IMR-90 (cell line): ENCODE measurements around the gene MIPEP. TPM values are rescaled to one million over a fixed set of nuclear protein-coding genes. Genes with fewer than 3 reads are reported as not detected.

Experiments used
- ATAC-seq: fragments of 200-7000 bp; cut with Tn5 transposase; 2 replicates; pipeline ENCODE4 v1.9.1; 2020; ENCODE audit warnings: low read depth, mild to moderate bottlenecking, moderate library complexity
- BruUV-seq: library from RNA; stranded (reverse); fragments of 400-500 nt; replicated peaks from 2 replicates; lab custom pipeline; 2021; lab: Mats Ljungman, UMichigan
- CTCF ChIA-PET: fragments of 300-600 bp; formaldehyde crosslinking; extraction: SDS; loops from one replicate; lab custom pipeline; 2021; ENCODE audit warnings: antibody characterized with exemption; lab: Yijun Ruan, JAX
- POLR2A ChIA-PET: fragments of 300-600 bp; sonication (Branson Sonifier 250); formaldehyde crosslinking; loops from one replicate; lab custom pipeline; 2022; ENCODE audit warnings: antibody characterized with exemption; ENCODE audit not compliant: unreplicated experiment; lab: Charles Lee
- DNase-seq: peaks from one replicate; pipeline ENCODE4 v3.0.0; 2013
- H2AFZ ChIP-seq: replicated peaks from 2 replicates; pipeline ENCODE3; 2013; ENCODE audit warnings: low read length, mild to moderate bottlenecking; ENCODE audit not compliant: poor library complexity
- H2AK5ac ChIP-seq: 2 replicates; pipeline ENCODE4 v1.6.1; 2013; ENCODE audit warnings: low read depth, low read length, inconsistent platforms
- H2AK9ac ChIP-seq: replicated peaks from 2 replicates; pipeline ENCODE3; 2013; ENCODE audit warnings: mild to moderate bottlenecking, low read depth, low read length, moderate library complexity; ENCODE audit not compliant: poor library complexity
- H2BK120ac ChIP-seq: 2 replicates; pipeline ENCODE4 v1.6.1; 2013; ENCODE audit warnings: low read depth, low read length, inconsistent platforms
- H2BK15ac ChIP-seq: 3 replicates; pipeline ENCODE4 v1.6.1; 2013; ENCODE audit warnings: low read depth, low read length, inconsistent platforms
- H2BK20ac ChIP-seq: 2 replicates; pipeline ENCODE4 v1.6.1; 2013; ENCODE audit warnings: low read depth, mild to moderate bottlenecking, inconsistent platforms, low read length, moderate library complexity
- H2BK5ac ChIP-seq: 2 replicates; pipeline ENCODE4 v1.6.1; 2013; ENCODE audit warnings: mild to moderate bottlenecking, low read depth, low read length, inconsistent platforms; ENCODE audit not compliant: poor library complexity, severe bottlenecking
- H3K14ac ChIP-seq: replicated peaks from 2 replicates; pipeline ENCODE4 v1.6.1; 2013; ENCODE audit warnings: low read depth, low read length, inconsistent platforms
- H3K18ac ChIP-seq: 2 replicates; pipeline ENCODE4 v1.6.1; 2013; ENCODE audit warnings: low read depth, low read length, control low read depth
- H3K23ac ChIP-seq: 2 replicates; pipeline ENCODE4 v1.6.1; 2013; ENCODE audit warnings: low read depth, low read length, inconsistent platforms
- H3K27ac ChIP-seq: 2 replicates; pipeline ENCODE4 v1.5.1; 2013; ENCODE audit warnings: mild to moderate bottlenecking, control low read depth, low read length; ENCODE audit not compliant: insufficient read depth
- H3K27me3 ChIP-seq: 2 replicates; pipeline ENCODE4 v1.6.1; 2013; ENCODE audit warnings: low read length; ENCODE audit not compliant: control insufficient read depth, insufficient read depth
- H3K36me3 ChIP-seq: 2 replicates; pipeline ENCODE4 v1.6.1; 2013; ENCODE audit warnings: low read length, mixed read lengths; ENCODE audit not compliant: control insufficient read depth, insufficient read depth
- H3K4ac ChIP-seq: 2 replicates; pipeline ENCODE4 v1.6.1; 2013; ENCODE audit warnings: low read depth, low read length, inconsistent platforms
- H3K4me1 ChIP-seq: 2 replicates; pipeline ENCODE4 v1.6.1; 2013; ENCODE audit warnings: low read length, mixed read lengths; ENCODE audit not compliant: control insufficient read depth, insufficient read depth
- H3K4me2 ChIP-seq: 2 replicates; pipeline ENCODE4 v1.6.1; 2013; ENCODE audit warnings: low read depth, mild to moderate bottlenecking, control low read depth, low read length, moderate library complexity
- H3K4me3 ChIP-seq: 2 replicates; pipeline ENCODE4 v1.5.1; 2013; ENCODE audit warnings: low read depth, mild to moderate bottlenecking, control low read depth, low read length, moderate library complexity; ENCODE audit not compliant: insufficient read depth
- H3K56ac ChIP-seq: 2 replicates; pipeline ENCODE4 v1.6.1; 2013; ENCODE audit warnings: low read length, inconsistent platforms; ENCODE audit not compliant: insufficient read depth; ENCODE audit errors: extremely low read depth
- H3K79me1 ChIP-seq, 2 experiments: 2 replicates each; pipeline ENCODE4 v1.6.1; 2013; ENCODE audit warnings: low read length in 2 of 2, inconsistent platforms in 1 of 2, low read depth in 1 of 2
- H3K9ac ChIP-seq: 2 replicates; pipeline ENCODE4 v1.6.1; 2013; ENCODE audit warnings: low read depth, low read length, control low read depth
- H3K9me1 ChIP-seq: 2 replicates; pipeline ENCODE4 v1.6.1; 2013; ENCODE audit warnings: low read length, inconsistent platforms; ENCODE audit not compliant: insufficient read depth
- H3K9me3 ChIP-seq: 2 replicates; pipeline ENCODE4 v1.6.1; 2013; ENCODE audit warnings: low read length; ENCODE audit not compliant: control insufficient read depth, insufficient read depth
- H4K20me1 ChIP-seq: 2 replicates; pipeline ENCODE4 v1.6.1; 2013; ENCODE audit warnings: low read length, inconsistent platforms; ENCODE audit not compliant: insufficient read depth
- H4K5ac ChIP-seq: 2 replicates; pipeline ENCODE4 v1.6.1; 2013; ENCODE audit warnings: mild to moderate bottlenecking, low read depth, low read length, control low read depth
- H4K8ac ChIP-seq, 2 experiments: 2 replicates each; pipeline ENCODE4 v1.6.1; 2013; ENCODE audit warnings: low read depth in 2 of 2, low read length in 2 of 2, control low read depth in 1 of 2, inconsistent platforms in 1 of 2
- H4K91ac ChIP-seq: 2 replicates; pipeline ENCODE4 v1.6.1; 2013; ENCODE audit warnings: low read depth, low read length, inconsistent platforms; ENCODE audit not compliant: insufficient read depth
- BHLHE40 ChIP-seq: fragments of 150-350 bp; IDR thresholded peaks from 2 replicates; pipeline ENCODE4 v1.6.1; 2016; ENCODE audit warnings: mild to moderate bottlenecking, low read depth, low read length
- CEBPB ChIP-seq: IDR thresholded peaks from 2 replicates; pipeline ENCODE4 v1.6.1; 2012; ENCODE audit warnings: low read depth, low read length, improper control_type of control experiment
- CHD1 ChIP-seq: IDR thresholded peaks from 2 replicates; pipeline ENCODE4 v1.6.1; 2012; ENCODE audit warnings: low read depth, low read length, improper control_type of control experiment
- FOS ChIP-seq: fragments of 150-350 bp; IDR thresholded peaks from 2 replicates; pipeline ENCODE4 v1.6.1; 2016; ENCODE audit warnings: low read depth, low read length
- MAFK ChIP-seq: IDR thresholded peaks from 2 replicates; pipeline ENCODE4 v1.6.1; 2012; ENCODE audit warnings: low read depth, low read length, improper control_type of control experiment
- MAZ ChIP-seq: IDR thresholded peaks from 2 replicates; pipeline ENCODE4 v1.6.1; 2012; ENCODE audit warnings: low read depth, mild to moderate bottlenecking, low read length, improper control_type of control experiment, moderate library complexity, borderline replicate concordance
- MXI1 ChIP-seq: IDR thresholded peaks from 2 replicates; pipeline ENCODE4 v1.6.1; 2012; ENCODE audit warnings: low read depth, mild to moderate bottlenecking, low read length, moderate library complexity, borderline replicate concordance
- NFE2L2 ChIP-seq: fragments of 150-350 bp; IDR thresholded peaks from 2 replicates; pipeline ENCODE4 v1.6.1; 2016; ENCODE audit warnings: low read depth, mild to moderate bottlenecking, low read length
- POLR2A ChIP-seq: IDR thresholded peaks from 2 replicates; pipeline ENCODE4 v1.6.1; 2012; ENCODE audit warnings: mild to moderate bottlenecking, low read depth, low read length
- RAD21 ChIP-seq: IDR thresholded peaks from 2 replicates; pipeline ENCODE4 v1.6.1; 2012; ENCODE audit warnings: low read length, improper control_type of control experiment
- RCOR1 ChIP-seq: IDR thresholded peaks from 2 replicates; pipeline ENCODE4 v1.6.1; 2012; ENCODE audit warnings: mild to moderate bottlenecking, low read length, improper control_type of control experiment; ENCODE audit not compliant: insufficient replicate concordance
- RFX5 ChIP-seq: IDR thresholded peaks from 2 replicates; pipeline ENCODE4 v1.8.0; 2012; ENCODE audit warnings: low read depth, mild to moderate bottlenecking, low read length, moderate library complexity
- SMC3 ChIP-seq: fragments of 150-350 bp; IDR thresholded peaks from 2 replicates; pipeline ENCODE4 v1.6.1; 2016; ENCODE audit warnings: low read depth, mild to moderate bottlenecking, antibody characterized with exemption, low read length, moderate library complexity
- WGBS, 2 experiments: methylation state at CpG; one replicate each; pipeline versions ENCODE4 v1.1.5 to v1.1.7; 2013; ENCODE audit warnings: missing lambda C conversion rate in 2 of 2; ENCODE audit not compliant: insufficient read length in 1 of 2; ENCODE audit errors: extremely low coverage in 2 of 2; 5-methylcytosine and 5-hydroxymethylcytosine counted together
- dilution Hi-C: fragments of 300-500 bp; cut with HindIII; formaldehyde crosslinking; loops from one replicate; pipeline ENCODE4 v1.14.3; 2018; ENCODE audit warnings: low sequenced_read_pairs; ENCODE audit not compliant: unreplicated experiment
- in situ Hi-C: fragments of 300-500 bp; cut with MboI; formaldehyde crosslinking; loops from 3 replicates; pipeline ENCODE4 v1.14.3; 2019; ENCODE audit warnings: low sequenced_read_pairs, inconsistent platforms, mixed read lengths
- intact Hi-C: fragments of 100-400 bp; cut with micrococcal nuclease; formaldehyde crosslinking; loops from 2 replicates; pipeline ENCODE4 v1.10.0; 2022
- polyA plus RNA-seq, 3 experiments: library from polyadenylated mRNA; depleted of rRNA; stranded (reverse); fragments of >200 nt; gene quantifications; 2 replicates each; pipeline ENCODE4 v1.2.3, GENCODE V29; 2012; ENCODE audit warnings: low replicate concordance in 1 of 3
- total RNA-seq: library from RNA; depleted of rRNA; stranded (reverse); fragments of >200 nt; gene quantifications from 2 replicates; pipeline ENCODE4 v1.2.3, GENCODE V29; 2012
- TF ChIP-seq, protein P1 (sequence below): fragments of 150-350 bp; IDR thresholded peaks from 2 replicates; pipeline ENCODE4 v1.6.1; 2016; ENCODE audit warnings: low read depth, mild to moderate bottlenecking, low read length, moderate library complexity, borderline replicate concordance
- TF ChIP-seq, protein P2 (sequence below): fragments of 150-350 bp; IDR thresholded peaks from 2 replicates; pipeline ENCODE4 v1.6.1; 2017; ENCODE audit warnings: mild to moderate bottlenecking, antibody characterized with exemption, low read length, low read depth
- TF ChIP-seq, protein P3 (sequence below): conservative IDR thresholded peaks from 2 replicates; pipeline ENCODE4 v1.5.1; 2012; ENCODE audit warnings: mild to moderate bottlenecking, low read depth, low read length, improper control_type of control experiment

The MIPEP gene
- total and polyA plus RNA-seq, 2 of the 4 experiments (the other 2 are of a cell fraction), result 15.0 to 21.5 TPM

DNA sequence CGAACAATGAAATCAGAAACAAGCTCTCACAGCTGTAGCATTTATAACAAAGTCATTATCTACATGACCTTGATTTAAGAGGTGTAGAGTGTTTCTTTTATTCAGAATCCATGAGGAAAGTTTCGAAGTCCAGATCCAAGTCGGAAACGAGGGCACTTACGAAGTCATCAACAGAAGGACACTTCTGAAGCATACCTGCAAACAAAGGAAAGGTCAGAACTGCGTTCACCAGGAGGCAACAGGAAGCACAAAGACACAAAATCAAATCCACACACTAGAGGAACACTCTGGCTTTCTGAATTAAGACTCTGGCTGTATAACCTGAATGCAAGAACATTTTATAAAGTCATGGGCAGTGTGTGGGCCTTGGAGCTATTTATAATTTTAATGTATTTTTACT is 158.9 kb downstream of the MIPEP start:
- Histone ChIP-seq H3K4me3 (no peak overlapping the region), H2AK9ac (no peak overlapping the region), H2BK20ac (no peak overlapping the region), H3K4ac (no peak overlapping the region), H4K5ac (no peak overlapping the region), H2BK120ac (no peak overlapping the region), H3K27me3 (no peaks in the 10 kb centered on the region), H3K9me3 (no peaks in the 10 kb centered on the region), H3K18ac (no peak overlapping the region), H3K36me3 (peaks cover 6% of the 10 kb centered on the region; the same call in 1 of the 2 replicates), H2AK5ac (0 out of 2 replicates have a peak overlapping the region, but pooled peaks have one; percentile 23), H3K56ac (no peak overlapping the region), H3K27ac (no peak overlapping the region), H4K91ac (no peak overlapping the region), H3K23ac (no peak overlapping the region), H3K79me1 (no peaks in the 10 kb centered on the region), H4K8ac (no peak overlapping the region; a peak in 1 of 4 replicates), H3K9ac (no peak overlapping the region), H2AFZ (no peak overlapping the region), H2BK5ac (no peak overlapping the region), H2BK15ac (no peak overlapping the region), H3K4me1 (no peaks in the 10 kb centered on the region), H4K20me1 (no peaks in the 10 kb centered on the region), H3K14ac (no peak overlapping the region), H3K4me2 (no peak overlapping the region), H3K9me1 (0 out of 2 replicates have a peak, but pooled peaks cover 3% of the 10 kb centered on the region)
- TF ChIP-seq MAFK (no peak), NFE2L2 (no peak), CHD1 (no peak), RCOR1 (no peak), MAZ (no peak), BHLHE40 (no peak), CEBPB (no peak), FOS (no peak), POLR2A (no peak), SMC3 (no peak), RFX5 (no peak), MXI1 (no peak), RAD21 (no peak)
- TF ChIP-seq, protein P1, sequence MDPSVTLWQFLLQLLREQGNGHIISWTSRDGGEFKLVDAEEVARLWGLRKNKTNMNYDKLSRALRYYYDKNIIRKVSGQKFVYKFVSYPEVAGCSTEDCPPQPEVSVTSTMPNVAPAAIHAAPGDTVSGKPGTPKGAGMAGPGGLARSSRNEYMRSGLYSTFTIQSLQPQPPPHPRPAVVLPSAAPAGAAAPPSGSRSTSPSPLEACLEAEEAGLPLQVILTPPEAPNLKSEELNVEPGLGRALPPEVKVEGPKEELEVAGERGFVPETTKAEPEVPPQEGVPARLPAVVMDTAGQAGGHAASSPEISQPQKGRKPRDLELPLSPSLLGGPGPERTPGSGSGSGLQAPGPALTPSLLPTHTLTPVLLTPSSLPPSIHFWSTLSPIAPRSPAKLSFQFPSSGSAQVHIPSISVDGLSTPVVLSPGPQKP, result no peak
- TF ChIP-seq, protein P2, sequence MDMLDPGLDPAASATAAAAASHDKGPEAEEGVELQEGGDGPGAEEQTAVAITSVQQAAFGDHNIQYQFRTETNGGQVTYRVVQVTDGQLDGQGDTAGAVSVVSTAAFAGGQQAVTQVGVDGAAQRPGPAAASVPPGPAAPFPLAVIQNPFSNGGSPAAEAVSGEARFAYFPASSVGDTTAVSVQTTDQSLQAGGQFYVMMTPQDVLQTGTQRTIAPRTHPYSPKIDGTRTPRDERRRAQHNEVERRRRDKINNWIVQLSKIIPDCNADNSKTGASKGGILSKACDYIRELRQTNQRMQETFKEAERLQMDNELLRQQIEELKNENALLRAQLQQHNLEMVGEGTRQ, result no peak
- TF ChIP-seq, protein P3, sequence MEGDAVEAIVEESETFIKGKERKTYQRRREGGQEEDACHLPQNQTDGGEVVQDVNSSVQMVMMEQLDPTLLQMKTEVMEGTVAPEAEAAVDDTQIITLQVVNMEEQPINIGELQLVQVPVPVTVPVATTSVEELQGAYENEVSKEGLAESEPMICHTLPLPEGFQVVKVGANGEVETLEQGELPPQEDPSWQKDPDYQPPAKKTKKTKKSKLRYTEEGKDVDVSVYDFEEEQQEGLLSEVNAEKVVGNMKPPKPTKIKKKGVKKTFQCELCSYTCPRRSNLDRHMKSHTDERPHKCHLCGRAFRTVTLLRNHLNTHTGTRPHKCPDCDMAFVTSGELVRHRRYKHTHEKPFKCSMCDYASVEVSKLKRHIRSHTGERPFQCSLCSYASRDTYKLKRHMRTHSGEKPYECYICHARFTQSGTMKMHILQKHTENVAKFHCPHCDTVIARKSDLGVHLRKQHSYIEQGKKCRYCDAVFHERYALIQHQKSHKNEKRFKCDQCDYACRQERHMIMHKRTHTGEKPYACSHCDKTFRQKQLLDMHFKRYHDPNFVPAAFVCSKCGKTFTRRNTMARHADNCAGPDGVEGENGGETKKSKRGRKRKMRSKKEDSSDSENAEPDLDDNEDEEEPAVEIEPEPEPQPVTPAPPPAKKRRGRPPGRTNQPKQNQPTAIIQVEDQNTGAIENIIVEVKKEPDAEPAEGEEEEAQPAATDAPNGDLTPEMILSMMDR, result no peak
- in situ Hi-C loops (no loop called here), dilution Hi-C loops (no loop called here), intact Hi-C loops (no loop called here)
- DNase-seq (no peak), ATAC-seq (no peak)
- POLR2A ChIA-PET, result no interaction called here
- CTCF ChIA-PET, result interaction anchor here (0.9 kb wide), 1 partner anchor 21 kb away, joined by 3 read pairs; no protein-coding TSS in a partner anchor
- no TSS peak for BruUV-seq
- no CpG with 5 or more reads among the region's 6 CpGs for whole genome bisulfite sequencing, 2 experiments
